ENCODE measurements around the gene LIG3. TPM values are rescaled to one million over a fixed set of nuclear protein-coding genes. Genes with fewer than 3 reads are reported as not detected.

The LIG3 gene
- total RNA-seq, 1 donor from 2014 or later, result 30.7 TPM

DNA sequence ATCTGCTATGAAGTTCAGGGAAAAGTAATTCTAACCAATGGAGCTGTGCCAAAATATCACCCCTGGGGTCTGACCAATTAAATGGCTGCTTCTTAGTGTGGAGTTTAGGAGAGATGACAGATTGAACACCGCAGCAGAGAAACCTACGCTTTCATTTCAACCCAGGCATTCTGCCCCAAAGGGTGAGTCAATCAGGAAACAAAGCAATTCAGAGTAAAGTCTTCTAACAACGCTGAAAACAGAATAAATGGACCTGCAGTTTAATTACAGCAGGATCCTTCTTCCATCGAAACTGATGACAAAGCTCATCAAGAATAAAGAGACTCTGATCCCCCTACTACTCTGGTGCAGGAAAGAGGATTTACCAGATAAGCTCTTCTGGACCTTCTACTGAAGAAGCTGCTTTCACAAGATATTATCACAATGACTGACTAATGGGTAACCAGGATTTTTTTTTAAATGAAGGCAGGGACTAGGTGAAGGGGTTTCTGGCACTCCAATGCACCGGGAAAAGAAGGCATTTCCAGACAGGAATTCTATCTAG lies 66.5 kb downstream of the LIG3 start:
- Histone ChIP-seq H3K36me3 (ENCODE audit: insufficient read depth, low read length) (no peaks in the 10 kb centered on the region), H3K79me2 (ENCODE audit: insufficient read depth, low read length) (peaks cover 63% of the 10 kb centered on the region), H3K27me3 (ENCODE audit: insufficient read depth, low read length) (no peaks in the 10 kb centered on the region), H3K4me1 (ENCODE audit: insufficient read depth, low read length) (peaks cover 18% of the 10 kb centered on the region), H4K20me1 (ENCODE audit: insufficient read depth, low read length) (peaks cover 12% of the 10 kb centered on the region), H3K9ac (ENCODE audit: low read length) (peak overlapping the region; percentile 38), H3K4me2 (ENCODE audit: low read length) (peak overlapping the region; percentile 72), H2AFZ (ENCODE audit: low read depth, low read length) (no peak overlapping the region), H3K4me3 (ENCODE audit: insufficient read depth, low read depth, low read length) (peak overlapping the region; percentile 11), H3K9me3 (ENCODE audit: insufficient read depth, low read depth, low read length) (no peaks in the 10 kb centered on the region), H3K27ac (ENCODE audit: low read depth, low read length) (peak overlapping the region; percentile 33)
- peaks cover 22% of the 10 kb centered on the region for H3K4me1 Mint-ChIP-seq (ENCODE audit: low read depth, unreplicated experiment)
- H3K27me3 Mint-ChIP-seq (ENCODE audit: low read depth, unreplicated experiment), result no peaks in the 10 kb centered on the region
- TF ChIP-seq EZH2 (IDR thresholded peaks at IDR 0.05; ENCODE audit: insufficient read depth, low read length), result no peak
- TF ChIP-seq, protein P1, sequence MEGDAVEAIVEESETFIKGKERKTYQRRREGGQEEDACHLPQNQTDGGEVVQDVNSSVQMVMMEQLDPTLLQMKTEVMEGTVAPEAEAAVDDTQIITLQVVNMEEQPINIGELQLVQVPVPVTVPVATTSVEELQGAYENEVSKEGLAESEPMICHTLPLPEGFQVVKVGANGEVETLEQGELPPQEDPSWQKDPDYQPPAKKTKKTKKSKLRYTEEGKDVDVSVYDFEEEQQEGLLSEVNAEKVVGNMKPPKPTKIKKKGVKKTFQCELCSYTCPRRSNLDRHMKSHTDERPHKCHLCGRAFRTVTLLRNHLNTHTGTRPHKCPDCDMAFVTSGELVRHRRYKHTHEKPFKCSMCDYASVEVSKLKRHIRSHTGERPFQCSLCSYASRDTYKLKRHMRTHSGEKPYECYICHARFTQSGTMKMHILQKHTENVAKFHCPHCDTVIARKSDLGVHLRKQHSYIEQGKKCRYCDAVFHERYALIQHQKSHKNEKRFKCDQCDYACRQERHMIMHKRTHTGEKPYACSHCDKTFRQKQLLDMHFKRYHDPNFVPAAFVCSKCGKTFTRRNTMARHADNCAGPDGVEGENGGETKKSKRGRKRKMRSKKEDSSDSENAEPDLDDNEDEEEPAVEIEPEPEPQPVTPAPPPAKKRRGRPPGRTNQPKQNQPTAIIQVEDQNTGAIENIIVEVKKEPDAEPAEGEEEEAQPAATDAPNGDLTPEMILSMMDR (IDR thresholded peaks at IDR 0.05; ENCODE audit: insufficient read depth, low read depth, low read length), result no peak
- H3K9me3 Mint-ChIP-seq (ENCODE audit: unreplicated experiment), result no peaks in the 10 kb centered on the region
- H3K4me3 Mint-ChIP-seq (ENCODE audit: unreplicated experiment), result no peak overlapping the region
- peak; percentile 85 for DNase-seq (ENCODE audit: low read depth)
- H3K36me3 Mint-ChIP-seq (ENCODE audit: low read depth, unreplicated experiment), result no peaks in the 10 kb centered on the region
- no peak overlapping the region for H3K27ac Mint-ChIP-seq (ENCODE audit: unreplicated experiment)
- FAIRE-seq, result no peak

DNA sequence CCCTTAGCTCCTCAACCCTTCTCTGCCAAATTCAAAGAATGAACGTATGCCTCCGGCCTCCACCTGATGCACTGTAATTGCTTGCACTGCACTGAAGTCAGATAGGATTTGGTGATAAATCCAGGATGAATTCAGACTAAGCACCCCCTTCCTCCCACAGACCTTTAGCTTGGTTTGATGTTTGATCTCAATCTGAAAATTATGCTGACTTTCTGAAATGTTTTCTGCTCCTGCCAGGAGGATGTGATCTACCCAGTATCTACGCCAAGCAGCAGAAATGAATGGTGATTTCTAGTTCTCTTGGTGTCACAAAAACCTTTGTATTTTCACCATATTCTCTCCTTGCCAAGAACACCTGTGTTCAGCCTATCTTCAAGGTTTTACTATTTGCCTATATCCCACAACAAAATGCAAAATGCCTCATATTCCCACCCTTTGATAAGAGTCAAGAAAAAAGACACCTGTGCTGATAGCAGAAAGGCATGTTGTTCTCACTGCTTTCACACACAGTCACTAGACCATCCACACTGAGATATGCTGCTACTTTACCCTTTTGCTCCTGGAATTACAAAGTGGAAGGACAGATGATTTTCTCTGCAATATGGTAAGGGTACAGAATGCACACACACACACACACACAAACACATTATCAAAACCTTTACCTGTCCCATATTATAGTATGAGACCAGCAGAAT lies 68.5 kb downstream of the LIG3 start:
- Mint-ChIP-seq H3K27ac (ENCODE audit: unreplicated experiment) (peak overlapping the region; percentile 1), H3K27me3 (ENCODE audit: low read depth, unreplicated experiment) (no peaks in the 10 kb centered on the region), H3K4me1 (ENCODE audit: low read depth, unreplicated experiment) (peaks cover 37% of the 10 kb centered on the region), H3K36me3 (ENCODE audit: low read depth, unreplicated experiment) (no peaks in the 10 kb centered on the region), H3K4me3 (ENCODE audit: unreplicated experiment) (no peak overlapping the region), H3K9me3 (ENCODE audit: unreplicated experiment) (no peaks in the 10 kb centered on the region)
- Histone ChIP-seq H3K27ac (ENCODE audit: low read depth, low read length) (no peak overlapping the region), H3K4me3 (ENCODE audit: insufficient read depth, low read depth, low read length) (no peak overlapping the region), H3K9me3 (ENCODE audit: insufficient read depth, low read depth, low read length) (no peaks in the 10 kb centered on the region), H3K79me2 (ENCODE audit: insufficient read depth, low read length) (peaks cover 54% of the 10 kb centered on the region), H4K20me1 (ENCODE audit: insufficient read depth, low read length) (peaks cover 12% of the 10 kb centered on the region), H2AFZ (ENCODE audit: low read depth, low read length) (no peak overlapping the region), H3K4me1 (ENCODE audit: insufficient read depth, low read length) (peaks cover 31% of the 10 kb centered on the region), H3K4me2 (ENCODE audit: low read length) (no peak overlapping the region), H3K9ac (ENCODE audit: low read length) (no peak overlapping the region), H3K27me3 (ENCODE audit: insufficient read depth, low read length) (no peaks in the 10 kb centered on the region), H3K36me3 (ENCODE audit: insufficient read depth, low read length) (no peaks in the 10 kb centered on the region)
- no peak for FAIRE-seq
- no peak for DNase-seq (ENCODE audit: low read depth)
- no peak for TF ChIP-seq EZH2 (IDR thresholded peaks at IDR 0.05; ENCODE audit: insufficient read depth, low read length)
- TF ChIP-seq, protein P1 (IDR thresholded peaks at IDR 0.05; ENCODE audit: insufficient read depth, low read depth, low read length), result no peak

DNA sequence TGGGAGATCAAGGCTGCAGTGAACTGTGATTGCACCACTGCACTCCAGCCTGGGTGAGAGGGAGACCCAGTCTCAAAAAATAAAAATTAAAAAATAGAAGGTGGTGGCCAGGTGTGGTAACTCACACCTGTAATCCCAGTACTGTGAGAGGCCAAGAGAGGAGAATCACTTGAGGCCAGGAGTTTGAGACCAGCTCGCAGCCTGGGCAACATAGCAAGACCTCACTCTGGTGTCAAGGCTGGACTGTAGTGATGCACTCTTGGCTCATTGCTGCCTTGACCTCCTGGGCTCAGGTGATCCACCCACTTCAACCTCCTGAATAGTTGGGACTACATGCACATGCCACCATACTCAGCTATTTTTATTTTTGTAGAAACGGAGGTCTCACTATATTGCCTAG lies 69.9 kb downstream of the LIG3 start:
- no peaks in the 10 kb centered on the region for H3K36me3 Mint-ChIP-seq (ENCODE audit: low read depth, unreplicated experiment)
- DNase-seq (ENCODE audit: low read depth), result no peak
- no peak overlapping the region for H3K9ac ChIP-seq (ENCODE audit: low read length)
- peaks cover 12% of the 10 kb centered on the region for H4K20me1 ChIP-seq (ENCODE audit: insufficient read depth, low read length)
- FAIRE-seq, result no peak
- H3K27ac Mint-ChIP-seq (ENCODE audit: unreplicated experiment), result no peak overlapping the region
- H3K79me2 ChIP-seq (ENCODE audit: insufficient read depth, low read length), result peaks cover 52% of the 10 kb centered on the region
- H3K9me3 ChIP-seq (ENCODE audit: insufficient read depth, low read depth, low read length), result no peaks in the 10 kb centered on the region
- no peak overlapping the region for H3K4me3 Mint-ChIP-seq (ENCODE audit: unreplicated experiment)
- no peaks in the 10 kb centered on the region for H3K9me3 Mint-ChIP-seq (ENCODE audit: unreplicated experiment)
- H3K27ac ChIP-seq (ENCODE audit: low read depth, low read length), result no peak overlapping the region
- peaks cover 31% of the 10 kb centered on the region for H3K4me1 ChIP-seq (ENCODE audit: insufficient read depth, low read length)
- H3K4me2 ChIP-seq (ENCODE audit: low read length), result no peak overlapping the region
- no peaks in the 10 kb centered on the region for H3K27me3 ChIP-seq (ENCODE audit: insufficient read depth, low read length)
- H3K36me3 ChIP-seq (ENCODE audit: insufficient read depth, low read length), result no peaks in the 10 kb centered on the region
- peaks cover 37% of the 10 kb centered on the region for H3K4me1 Mint-ChIP-seq (ENCODE audit: low read depth, unreplicated experiment)
- no peak overlapping the region for H3K4me3 ChIP-seq (ENCODE audit: insufficient read depth, low read depth, low read length)
- TF ChIP-seq EZH2 (IDR thresholded peaks at IDR 0.05; ENCODE audit: insufficient read depth, low read length), result no peak
- TF ChIP-seq, protein P1 (IDR thresholded peaks at IDR 0.05; ENCODE audit: insufficient read depth, low read depth, low read length), result no peak
- H3K27me3 Mint-ChIP-seq (ENCODE audit: low read depth, unreplicated experiment), result no peaks in the 10 kb centered on the region
- no peak overlapping the region for H2AFZ ChIP-seq (ENCODE audit: low read depth, low read length)
